ENCODE data around the gene NSMF. TPM values are rescaled to one million over a fixed set of nuclear protein-coding genes. Genes with fewer than 3 reads are reported as not detected.

NSMF gene
- total and polyA plus RNA-seq, 2 of the 4 experiments (the other 2 are of a cell fraction), result 7.7 to 40.9 TPM

DNA sequence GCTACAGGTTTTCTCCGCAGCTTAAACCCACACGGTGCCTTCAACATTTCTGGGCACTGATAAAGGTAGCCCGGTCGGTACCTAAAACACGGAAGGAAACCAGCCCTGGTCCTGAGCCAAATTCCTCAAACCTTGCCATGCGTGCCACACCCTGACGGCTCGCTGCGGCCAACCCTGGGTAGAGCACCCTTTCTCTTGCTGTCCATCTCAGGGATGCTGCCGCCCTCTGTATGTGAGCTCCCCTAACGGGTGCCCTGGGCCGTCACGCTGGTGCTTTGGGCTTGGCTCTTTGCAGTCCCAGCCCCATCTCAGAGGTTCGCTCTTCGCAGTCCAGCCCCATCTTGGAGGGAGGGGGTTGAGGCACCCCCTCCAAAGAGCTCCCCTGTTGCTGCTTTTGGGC, 47.1 kb upstream of the NSMF start:
- intact Hi-C loops (cut with micrococcal nuclease) (no loop called here), in situ Hi-C loops (cut with MboI; ENCODE audit: low sequenced_read_pairs) (no loop called here), dilution Hi-C loops (cut with HindIII; ENCODE audit: low sequenced_read_pairs, unreplicated experiment) (no loop called here)
- H3K18ac ChIP-seq (ENCODE audit: low read depth, low read length), result no peak overlapping the region
- ATAC-seq (ENCODE audit: low read depth) (no peak), DNase-seq (no peak)
- no peak overlapping the region for H2BK5ac ChIP-seq (ENCODE audit: low read depth, low read length, poor library complexity, severe bottlenecking)
- peaks cover 2% of the 10 kb centered on the region; the same call in 1 of the 2 replicates for H3K9me3 ChIP-seq (ENCODE audit: control insufficient read depth, insufficient read depth, low read length)
- H2AK5ac ChIP-seq (ENCODE audit: low read depth, low read length), result no peak overlapping the region
- no peak overlapping the region for H3K23ac ChIP-seq (ENCODE audit: low read depth, low read length)
- no peak overlapping the region for H2BK120ac ChIP-seq (ENCODE audit: low read depth, low read length)
- no peak overlapping the region for H3K4me2 ChIP-seq (ENCODE audit: low read depth, low read length)
- no peak overlapping the region for H3K56ac ChIP-seq (ENCODE audit: extremely low read depth, insufficient read depth, low read length)
- no peak overlapping the region for H3K14ac ChIP-seq (replicated peaks; ENCODE audit: low read depth, low read length)
- no peaks in the 10 kb centered on the region for H3K36me3 ChIP-seq (ENCODE audit: control insufficient read depth, insufficient read depth, low read length)
- H4K91ac ChIP-seq (ENCODE audit: insufficient read depth, low read depth, low read length), result no peak overlapping the region
- CTCF ChIA-PET, result no interaction called here
- no peaks in the 10 kb centered on the region; the same call in 1 of the 2 replicates for H3K27me3 ChIP-seq (ENCODE audit: control insufficient read depth, insufficient read depth, low read length)
- TF ChIP-seq BHLHE40 (IDR thresholded peaks at IDR 0.05; ENCODE audit: low read depth, low read length) (no peak), RAD21 (IDR thresholded peaks at IDR 0.05; ENCODE audit: low read length) (no peak), POLR2A (IDR thresholded peaks at IDR 0.05; ENCODE audit: low read depth, low read length) (no peak), MAFK (IDR thresholded peaks at IDR 0.05; ENCODE audit: low read depth, low read length) (no peak), SMC3 (IDR thresholded peaks at IDR 0.05; ENCODE audit: low read depth, low read length) (no peak)
- TF ChIP-seq, protein P1, sequence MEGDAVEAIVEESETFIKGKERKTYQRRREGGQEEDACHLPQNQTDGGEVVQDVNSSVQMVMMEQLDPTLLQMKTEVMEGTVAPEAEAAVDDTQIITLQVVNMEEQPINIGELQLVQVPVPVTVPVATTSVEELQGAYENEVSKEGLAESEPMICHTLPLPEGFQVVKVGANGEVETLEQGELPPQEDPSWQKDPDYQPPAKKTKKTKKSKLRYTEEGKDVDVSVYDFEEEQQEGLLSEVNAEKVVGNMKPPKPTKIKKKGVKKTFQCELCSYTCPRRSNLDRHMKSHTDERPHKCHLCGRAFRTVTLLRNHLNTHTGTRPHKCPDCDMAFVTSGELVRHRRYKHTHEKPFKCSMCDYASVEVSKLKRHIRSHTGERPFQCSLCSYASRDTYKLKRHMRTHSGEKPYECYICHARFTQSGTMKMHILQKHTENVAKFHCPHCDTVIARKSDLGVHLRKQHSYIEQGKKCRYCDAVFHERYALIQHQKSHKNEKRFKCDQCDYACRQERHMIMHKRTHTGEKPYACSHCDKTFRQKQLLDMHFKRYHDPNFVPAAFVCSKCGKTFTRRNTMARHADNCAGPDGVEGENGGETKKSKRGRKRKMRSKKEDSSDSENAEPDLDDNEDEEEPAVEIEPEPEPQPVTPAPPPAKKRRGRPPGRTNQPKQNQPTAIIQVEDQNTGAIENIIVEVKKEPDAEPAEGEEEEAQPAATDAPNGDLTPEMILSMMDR (conservative IDR thresholded peaks at IDR 0.05; ENCODE audit: low read depth, low read length), result no peak
- no peaks in the 10 kb centered on the region for H3K4me1 ChIP-seq (ENCODE audit: control insufficient read depth, insufficient read depth, low read length)
- no peak overlapping the region for H3K9ac ChIP-seq (ENCODE audit: low read depth, low read length)
- H4K8ac ChIP-seq (ENCODE audit: low read depth in 2 of 2, low read length in 2 of 2), result no peak overlapping the region
- H3K4me3 ChIP-seq (ENCODE audit: insufficient read depth, low read depth, low read length), result no peak overlapping the region
- H3K4ac ChIP-seq (ENCODE audit: low read depth, low read length), result no peak overlapping the region
- H2BK15ac ChIP-seq (ENCODE audit: low read depth, low read length), result no peak overlapping the region
- H4K20me1 ChIP-seq (ENCODE audit: insufficient read depth, low read length), result no peaks in the 10 kb centered on the region
- H3K9me1 ChIP-seq (ENCODE audit: insufficient read depth, low read length), result no peaks in the 10 kb centered on the region
- no TSS peak for BruUV-seq (replicated peaks)
- 93% methylated on average over 5 of the region's 15 CpGs; no CpG with 5 or more reads in 1 of the 2 experiments for WGBS, 2 experiments (ENCODE audit: extremely low coverage in 2 of 2, insufficient read length in 1 of 2)
- no peak overlapping the region for H2AFZ ChIP-seq (replicated peaks; ENCODE audit: low read length, poor library complexity)
- H3K27ac ChIP-seq (ENCODE audit: insufficient read depth, low read length), result no peak overlapping the region
- POLR2A ChIA-PET (ENCODE audit: unreplicated experiment), result no interaction called here
- no peaks in the 10 kb centered on the region for H3K79me1 ChIP-seq (ENCODE audit: low read depth in 1 of 2, low read length in 2 of 2)
- H4K5ac ChIP-seq (ENCODE audit: low read depth, low read length), result no peak overlapping the region
- H2AK9ac ChIP-seq (replicated peaks; ENCODE audit: low read depth, low read length, poor library complexity), result no peak overlapping the region
- no peak overlapping the region for H2BK20ac ChIP-seq (ENCODE audit: low read depth, low read length)

Data from IMR-90 (cell line).